ENCODE results near the gene LAMC1.
"Not testable (repeated sequence)": the region's sequence is repeated elsewhere in the genome, so short reads cannot be mapped to it uniquely, and the experiment has no call there.

LAMC1 gene

GRCh38 chr1:183148599-183148998 is 125.4 kb downstream of the LAMC1 start:
- no peak for DNase-seq (ENCODE audit: low read depth)

- no peak for DNase-seq (ENCODE audit: low read depth)
These were observed 126.1 kb downstream of the LAMC1 start for GRCh38 chr1:183149273-183149672.

GRCh38 chr1:183150032-183150431 is 126.8 kb downstream of the LAMC1 start:
- DNase-seq (ENCODE audit: low read depth) = not testable (repeated sequence)

GRCh38 chr1:183150445-183150844 is 127.2 kb downstream of the LAMC1 start:
- no peak for DNase-seq (ENCODE audit: low read depth)

- DNase-seq (ENCODE audit: low read depth) = no peak
These were observed 129.0 kb downstream of the LAMC1 start for GRCh38 chr1:183152180-183152579.

- no peak for DNase-seq (ENCODE audit: low read depth)
These were observed 132.7 kb downstream of the LAMC1 start for GRCh38 chr1:183155939-183156338.

GRCh38 chr1:183159960-183160359 is 136.7 kb downstream of the LAMC1 start:
- DNase-seq (ENCODE audit: low read depth) = no peak

GRCh38 chr1:183161391-183161790 is 138.2 kb downstream of the LAMC1 start:
- no peak for DNase-seq (ENCODE audit: low read depth)

- no peak for DNase-seq (ENCODE audit: low read depth)
These were observed 140.1 kb downstream of the LAMC1 start for GRCh38 chr1:183163316-183163715.

- DNase-seq (ENCODE audit: low read depth) = no peak
These were observed 141.1 kb downstream of the LAMC1 start for GRCh38 chr1:183164340-183164739.

GRCh38 chr1:183164963-183165362 is 141.7 kb downstream of the LAMC1 start:
- no peak for DNase-seq (ENCODE audit: low read depth)

- DNase-seq (ENCODE audit: low read depth) = no peak
These were observed 142.2 kb downstream of the LAMC1 start for GRCh38 chr1:183165456-183165855.

GRCh38 chr1:183166454-183166853 is 143.2 kb downstream of the LAMC1 start:
- DNase-seq (ENCODE audit: low read depth) = no peak

GRCh38 chr1:183167676-183168075 is 144.5 kb downstream of the LAMC1 start:
- DNase-seq (ENCODE audit: low read depth) = no peak

- DNase-seq (ENCODE audit: low read depth) = no peak
These were observed 145.1 kb downstream of the LAMC1 start for GRCh38 chr1:183168308-183168707.

GRCh38 chr1:183173828-183174227 is 150.6 kb downstream of the LAMC1 start:
- no peak for DNase-seq (ENCODE audit: low read depth)

GRCh38 chr1:183175631-183176030 is 152.4 kb downstream of the LAMC1 start:
- DNase-seq (ENCODE audit: low read depth) = no peak

GRCh38 chr1:183178545-183178944 is 155.3 kb downstream of the LAMC1 start:
- DNase-seq (ENCODE audit: low read depth) = no peak

GRCh38 chr1:183179033-183179432 is 155.8 kb downstream of the LAMC1 start:
- no peak for DNase-seq (ENCODE audit: low read depth)

- DNase-seq (ENCODE audit: low read depth) = no peak
These were observed 157.0 kb downstream of the LAMC1 start for GRCh38 chr1:183180218-183180617.

GRCh38 chr1:183180634-183181056 is 157.4 kb downstream of the LAMC1 start:
- DNase-seq (ENCODE audit: low read depth) = no peak

GRCh38 chr1:183185941-183186490 is 162.8 kb downstream of the LAMC1 start, which contains the start of gene LAMC2:
Gene LAMC2, plus strand, starts transcription at chr1:183186264. Its CDS starts 89 bp downstream, at chr1:183186353.
- no peak for DNase-seq (ENCODE audit: low read depth)

GRCh38 chr1:183186841-183187240 is 163.6 kb downstream of the LAMC1 start:
- no peak for DNase-seq (ENCODE audit: low read depth)

GRCh38 chr1:183188240-183188639 is 165.0 kb downstream of the LAMC1 start:
- no peak for DNase-seq (ENCODE audit: low read depth)

GRCh38 chr1:183191833-183192232 is 168.6 kb downstream of the LAMC1 start:
- DNase-seq (ENCODE audit: low read depth) = no peak

Measured in stimulated activated CD8-positive, alpha-beta memory T cell treated with anti-CD3 and anti-CD28 coated beads, Interleukin-15, amount 100 ng/mL, for 24 hours (primary cell).